ENCODE results near the gene CEMP1.

The CEMP1 gene

DNA sequence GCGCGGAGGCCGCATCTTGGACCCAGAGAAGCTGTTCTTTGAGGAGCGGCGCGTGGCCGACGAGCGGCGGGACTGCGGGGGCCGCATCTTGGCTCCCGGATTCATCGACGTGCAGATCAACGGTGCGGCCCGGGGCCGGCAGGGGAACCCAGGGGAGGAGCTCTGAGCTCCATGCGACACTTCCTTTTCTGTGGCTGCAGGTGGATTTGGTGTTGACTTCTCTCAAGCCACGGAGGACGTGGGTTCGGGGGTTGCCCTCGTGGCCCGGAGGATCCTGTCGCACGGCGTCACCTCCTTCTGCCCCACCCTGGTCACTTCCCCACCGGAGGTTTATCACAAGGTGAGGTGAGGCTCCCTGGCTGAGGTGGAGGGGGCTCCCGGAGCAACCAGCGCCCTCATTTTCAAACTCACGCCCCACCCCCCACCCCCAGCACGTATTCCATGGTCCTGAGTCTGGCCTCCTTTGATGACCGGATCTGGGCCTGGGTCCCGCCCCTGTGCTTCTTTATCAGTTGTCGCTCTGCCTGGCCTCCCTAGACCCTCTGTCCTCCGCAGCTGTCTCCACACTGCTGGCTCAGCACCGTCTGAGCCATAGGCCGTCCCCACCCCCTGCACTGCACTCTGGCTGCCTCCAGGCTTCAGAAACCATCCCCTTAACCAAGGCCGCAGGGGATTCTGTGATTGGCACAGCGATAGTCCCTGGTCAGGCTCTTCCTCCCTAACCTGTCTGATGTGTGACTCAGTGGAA lies 10.2 kb downstream of the CEMP1 start:
- DNase-seq (ENCODE audit: insufficient read length, low spot score) = no peak
- FAIRE-seq = no peak

DNA sequence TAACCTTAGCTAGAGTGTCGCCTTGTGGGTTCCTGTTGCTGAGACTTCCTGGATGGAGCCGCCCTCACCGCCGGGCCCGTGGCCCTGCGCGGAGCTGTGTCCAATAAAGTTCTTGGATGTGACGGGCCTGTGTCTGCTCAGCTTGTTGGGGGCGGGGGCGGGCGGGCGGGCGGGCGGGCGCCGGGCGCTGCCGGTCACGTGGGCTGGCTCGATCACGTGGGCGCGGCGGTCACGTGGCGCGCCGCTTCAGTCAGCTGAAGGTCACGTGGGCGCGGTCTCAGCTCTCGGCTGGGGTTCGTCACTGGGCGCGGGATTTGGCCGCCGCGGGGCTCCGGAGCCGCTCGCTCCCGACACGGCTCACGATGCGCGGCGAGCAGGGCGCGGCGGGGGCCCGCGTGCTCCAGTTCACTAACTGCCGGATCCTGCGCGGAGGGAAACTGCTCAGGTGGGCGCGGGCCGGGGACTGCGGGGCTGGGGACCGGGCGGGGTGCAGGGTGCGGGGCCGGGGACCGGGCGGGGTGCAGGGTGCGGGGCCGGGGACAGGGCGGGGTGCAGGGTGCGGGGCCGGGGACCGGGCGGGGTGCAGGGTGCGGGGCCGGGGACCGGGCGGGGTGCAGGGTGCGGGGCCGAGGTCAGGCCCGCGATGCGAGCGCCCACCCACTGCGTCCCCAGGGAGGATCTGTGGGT lies 11.0 kb downstream of the CEMP1 start, which contains the start of gene AMDHD2:
AMDHD2 (plus strand) TSS at position 275 of the 687 bp plus-strand sequence; CDS start at position 363, 88 bp downstream.
- FAIRE-seq (peak; percentile 86), DNase-seq (ENCODE audit: insufficient read length, low spot score) (peak; percentile 96)

DNA sequence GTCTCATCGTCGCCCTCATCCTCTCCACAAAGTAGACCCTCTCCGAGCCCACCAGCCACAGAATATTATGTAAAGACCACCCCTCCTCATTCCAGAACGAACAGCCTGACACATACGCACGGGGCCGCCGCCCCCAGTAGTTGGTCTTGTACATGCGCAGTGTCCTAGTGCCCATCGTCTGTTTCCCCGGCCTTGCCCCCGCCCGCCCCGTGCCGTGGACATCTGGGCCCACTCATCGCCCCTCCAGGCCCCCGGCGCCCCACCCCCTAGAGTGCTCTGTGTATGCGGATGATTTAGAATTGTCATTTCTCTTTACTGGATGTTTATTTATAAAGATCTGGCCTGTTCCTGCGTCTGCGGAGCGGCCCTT lies 11.5 kb downstream of the CEMP1 start:
- DNase-seq (ENCODE audit: insufficient read length, low spot score) (no peak), FAIRE-seq (no peak)

DNA sequence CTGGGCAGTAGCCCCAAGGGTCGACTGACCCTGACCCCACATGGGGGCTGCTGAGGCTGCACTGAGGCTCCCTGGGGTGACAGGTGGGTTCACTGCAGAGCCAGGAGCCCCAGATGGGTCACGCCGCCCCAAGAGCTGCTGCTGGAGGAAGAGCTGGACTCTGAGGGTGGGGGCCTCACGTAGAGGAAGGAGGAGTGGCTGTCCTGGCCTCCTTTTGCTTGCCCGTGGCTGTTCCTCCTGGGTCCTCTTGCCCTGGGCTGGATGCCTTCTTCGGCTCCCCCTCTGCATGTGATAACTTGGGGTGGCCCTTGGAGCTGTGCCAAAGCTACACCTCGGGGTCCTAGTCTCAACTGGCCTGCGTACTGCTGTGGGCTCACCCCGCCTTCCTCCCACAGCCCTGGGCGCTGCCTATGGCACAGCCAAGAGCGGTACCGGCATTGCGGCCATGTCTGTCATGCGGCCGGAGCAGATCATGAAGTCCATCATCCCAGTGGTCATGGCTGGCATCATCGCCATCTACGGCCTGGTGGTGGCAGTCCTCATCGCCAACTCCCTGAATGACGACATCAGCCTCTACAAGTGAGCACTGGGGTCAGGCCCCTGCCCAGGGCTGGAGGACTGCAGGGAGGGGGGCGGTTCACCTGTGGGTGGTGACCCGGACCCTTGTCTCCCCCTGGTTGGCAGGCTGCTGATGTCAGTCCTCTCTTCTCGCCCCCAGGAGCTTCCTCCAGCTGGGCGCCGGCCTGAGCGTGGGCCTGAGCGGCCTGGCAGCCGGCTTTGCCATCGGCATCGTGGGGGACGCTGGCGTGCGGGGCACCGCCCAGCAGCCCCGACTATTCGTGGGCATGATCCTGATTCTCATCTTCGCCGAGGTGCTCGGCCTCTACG lies 12.1 kb downstream of the CEMP1 start:
- no peak for DNase-seq (ENCODE audit: insufficient read length, low spot score)
- no peak for FAIRE-seq

DNA sequence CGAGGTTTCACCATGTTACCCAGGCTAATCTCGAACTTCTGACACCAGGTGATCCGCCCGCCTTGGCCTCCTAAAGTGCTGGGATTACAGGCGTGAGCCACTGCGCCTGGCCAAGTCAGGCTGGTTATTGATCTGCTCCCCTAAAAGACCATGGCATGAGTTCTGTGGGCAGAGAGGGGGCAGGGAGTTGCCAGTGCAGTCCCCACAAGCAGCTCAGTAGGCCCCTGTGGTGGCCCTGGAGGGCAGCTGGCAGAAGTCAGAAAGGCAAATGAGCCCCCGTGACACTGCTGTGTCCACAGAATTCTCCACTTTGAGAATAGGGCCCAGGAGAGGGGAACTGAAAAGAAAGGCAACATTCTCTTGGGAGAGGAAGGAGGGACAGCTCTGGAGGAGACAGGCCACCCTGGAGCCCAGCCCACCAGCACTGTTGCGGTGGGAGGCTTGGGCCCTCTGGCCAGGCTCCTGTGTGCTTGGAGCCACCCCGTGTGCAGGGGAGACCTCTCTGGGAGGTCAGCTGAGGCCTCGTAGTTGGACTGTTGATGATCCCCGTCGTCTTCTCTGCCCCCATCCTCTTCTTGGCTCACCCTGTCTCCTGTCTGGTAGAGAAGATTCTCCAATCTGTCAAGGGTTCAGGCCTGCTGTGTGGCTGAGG lies 13.1 kb downstream of the CEMP1 start:
- FAIRE-seq = no peak

DNA sequence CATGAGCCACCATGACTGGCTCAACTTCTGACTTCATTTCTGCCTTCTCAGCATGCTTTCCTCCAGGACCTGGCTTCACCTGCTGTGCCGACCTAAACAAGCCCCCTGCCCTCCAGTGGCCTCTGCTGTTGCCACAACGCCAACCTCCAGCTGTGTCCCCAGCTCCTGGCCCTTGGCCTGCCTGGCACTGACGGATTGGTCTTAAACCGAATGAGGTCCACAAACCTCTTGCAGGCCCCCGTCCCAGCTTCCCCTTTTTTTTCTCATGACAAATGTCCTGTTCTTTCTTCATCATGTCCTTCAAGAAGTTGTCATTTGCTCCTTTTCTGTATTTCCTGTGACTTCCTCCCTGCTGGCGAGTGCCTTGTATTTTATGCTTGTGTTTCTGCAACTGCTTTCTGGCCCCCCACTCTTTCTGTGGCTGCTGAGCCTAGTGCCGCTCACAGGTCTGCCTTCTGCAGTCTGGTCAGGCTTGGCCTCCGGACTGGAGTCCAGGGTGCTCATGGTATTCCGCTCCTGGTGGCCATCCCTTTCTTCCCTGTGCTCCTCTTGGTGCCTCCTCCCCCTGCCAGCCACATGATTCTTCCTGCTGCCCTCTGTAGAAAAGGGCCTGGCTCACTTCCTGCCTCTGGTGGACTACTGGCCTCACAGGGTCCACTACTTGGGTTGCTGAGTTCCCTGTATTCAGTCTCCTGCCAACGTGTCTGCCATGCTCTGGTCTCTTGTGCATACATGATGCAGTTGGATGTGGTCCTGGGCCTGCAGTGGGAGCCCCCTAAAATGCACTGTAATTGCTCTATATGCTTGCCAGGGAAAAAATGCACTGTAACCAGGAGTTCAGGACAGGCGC lies 14.6 kb downstream of the CEMP1 start:
- DNase-seq (ENCODE audit: insufficient read length, low spot score) = no peak
- no peak for FAIRE-seq

More for the DNA sequence above, 13.1 kb downstream of the CEMP1 start:
- no peak for DNase-seq (ENCODE audit: insufficient read length, low spot score)

DNA sequence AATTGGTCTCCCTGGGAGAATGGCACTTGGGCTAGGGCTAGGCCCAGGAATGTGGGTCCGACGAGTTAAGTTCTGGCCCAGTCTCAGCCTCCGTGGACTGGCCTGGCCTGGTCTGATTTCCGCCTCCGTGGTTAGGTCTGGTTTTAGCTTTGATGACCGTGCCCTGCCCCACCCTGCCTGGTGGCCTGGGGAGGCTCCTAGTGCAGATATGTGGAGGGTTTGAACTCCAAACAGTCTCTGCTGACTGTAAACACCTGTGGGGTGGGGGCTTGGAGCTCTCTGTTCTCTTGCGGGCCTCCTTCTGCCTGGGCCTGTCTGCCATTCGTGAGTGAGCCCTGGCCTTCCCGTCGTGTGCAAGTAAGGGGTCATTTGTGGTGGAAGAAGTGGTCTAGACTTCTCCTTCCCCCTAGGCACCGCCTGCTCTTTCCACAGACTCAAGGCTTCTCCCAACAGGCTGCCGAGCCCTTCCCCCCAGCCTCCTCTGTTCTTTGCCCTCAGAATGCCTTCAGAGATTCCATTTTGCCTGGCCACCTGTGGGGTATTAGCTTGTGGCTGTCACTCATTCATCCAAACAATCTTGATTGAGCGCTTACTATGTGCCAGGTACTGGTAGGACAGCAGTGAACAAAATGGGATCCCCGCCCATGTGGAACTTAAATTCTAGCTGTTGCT lies 15.9 kb downstream of the CEMP1 start:
- DNase-seq (ENCODE audit: insufficient read length, low spot score) (no peak), FAIRE-seq (no peak)

DNA sequence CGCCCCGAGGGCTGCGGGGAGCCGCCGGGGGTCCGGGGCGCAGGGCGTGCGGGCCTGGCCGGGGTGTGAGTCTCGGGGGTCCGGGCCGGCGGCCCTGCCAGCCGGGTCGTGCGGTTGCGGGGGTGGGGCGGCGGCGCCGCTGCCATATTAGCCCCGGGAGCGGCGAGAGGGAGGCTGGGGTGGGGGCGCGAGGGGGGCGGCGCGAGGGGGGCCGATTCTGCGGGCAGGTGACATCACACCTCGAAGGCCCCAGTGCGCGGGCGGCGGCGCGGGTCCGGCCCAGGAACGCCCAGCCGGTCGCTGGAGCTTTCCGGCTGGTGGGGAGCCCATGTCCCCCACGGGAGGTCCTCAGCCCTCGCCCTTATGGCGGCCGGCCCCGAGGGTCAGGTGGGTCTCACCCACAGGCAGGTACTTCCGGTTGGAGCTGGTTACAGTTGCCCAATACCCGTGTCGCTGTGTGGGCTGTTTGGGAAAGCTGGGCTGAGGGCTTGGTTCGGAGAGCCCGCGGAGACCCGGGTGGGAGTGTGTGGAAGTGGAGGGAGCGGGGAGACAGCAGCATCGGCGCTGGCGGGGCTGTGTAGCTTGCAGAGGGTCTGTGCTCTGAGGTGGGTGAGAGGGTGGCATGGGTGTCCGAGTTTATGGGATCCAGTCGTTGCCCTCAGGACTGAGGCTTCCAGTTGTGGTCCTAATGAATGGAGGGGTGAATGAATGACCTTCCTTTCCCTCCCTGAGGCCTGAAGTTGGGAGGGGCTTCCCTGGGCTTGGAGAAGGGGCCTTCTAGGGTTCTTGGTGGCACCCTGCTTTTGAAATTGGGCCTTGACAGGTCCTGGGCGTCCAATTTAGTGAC lies 16.7 kb downstream of the CEMP1 start:
- FAIRE-seq (peak; percentile 51), DNase-seq (ENCODE audit: insufficient read length, low spot score) (no peak)

DNA sequence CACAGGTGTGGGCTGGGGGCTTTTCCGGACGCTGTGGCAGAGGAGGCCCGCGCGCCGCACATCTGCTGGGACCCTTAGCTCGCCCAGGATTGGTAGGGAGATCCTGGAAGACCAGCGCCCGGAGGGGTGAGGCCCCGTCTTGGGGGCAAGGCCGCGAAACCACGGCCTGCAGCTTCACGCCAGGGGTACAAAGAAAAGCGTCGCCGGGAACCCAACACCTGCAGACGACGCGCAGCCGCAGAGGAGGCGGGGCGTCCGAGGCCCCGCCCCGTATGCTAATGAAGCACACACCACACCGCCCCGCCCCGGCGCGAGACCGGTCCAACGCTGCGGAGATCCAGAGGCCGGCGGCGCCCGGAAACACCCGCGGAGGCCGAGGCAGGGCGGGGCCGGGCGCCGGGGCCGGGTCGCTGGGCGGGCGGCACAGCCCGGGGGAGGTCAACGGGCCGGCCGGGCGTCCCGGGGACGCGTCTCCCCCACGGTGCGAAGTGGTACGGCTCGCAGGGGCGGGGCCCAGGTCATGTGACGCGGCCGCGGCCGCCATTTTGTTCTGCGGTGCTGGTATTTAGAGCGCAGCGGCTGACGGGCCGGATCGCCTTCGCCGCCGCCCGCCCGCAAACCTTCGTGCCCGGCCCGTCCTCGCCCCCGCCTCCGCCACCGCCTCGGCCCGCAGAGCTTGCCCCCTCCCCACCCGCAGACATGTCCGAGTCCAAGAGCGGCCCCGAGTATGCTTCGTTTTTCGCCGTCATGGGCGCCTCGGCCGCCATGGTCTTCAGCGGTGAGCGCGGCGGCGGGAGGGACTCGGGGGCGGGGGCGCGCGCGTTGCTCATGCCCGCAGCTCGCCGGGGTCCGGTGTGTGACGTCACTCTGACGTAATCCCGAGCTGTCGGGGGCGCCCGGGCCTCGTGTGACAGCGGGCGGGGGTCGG lies 17.5 kb downstream of the CEMP1 start, which contains the start of gene ATP6V0C:
ATP6V0C (plus strand) TSS at position 548 of the 928 bp plus-strand sequence; CDS start at position 700, 152 bp downstream.
- DNase-seq (ENCODE audit: insufficient read length, low spot score) = peak; percentile 91
- peak; percentile 84 for FAIRE-seq

DNA sequence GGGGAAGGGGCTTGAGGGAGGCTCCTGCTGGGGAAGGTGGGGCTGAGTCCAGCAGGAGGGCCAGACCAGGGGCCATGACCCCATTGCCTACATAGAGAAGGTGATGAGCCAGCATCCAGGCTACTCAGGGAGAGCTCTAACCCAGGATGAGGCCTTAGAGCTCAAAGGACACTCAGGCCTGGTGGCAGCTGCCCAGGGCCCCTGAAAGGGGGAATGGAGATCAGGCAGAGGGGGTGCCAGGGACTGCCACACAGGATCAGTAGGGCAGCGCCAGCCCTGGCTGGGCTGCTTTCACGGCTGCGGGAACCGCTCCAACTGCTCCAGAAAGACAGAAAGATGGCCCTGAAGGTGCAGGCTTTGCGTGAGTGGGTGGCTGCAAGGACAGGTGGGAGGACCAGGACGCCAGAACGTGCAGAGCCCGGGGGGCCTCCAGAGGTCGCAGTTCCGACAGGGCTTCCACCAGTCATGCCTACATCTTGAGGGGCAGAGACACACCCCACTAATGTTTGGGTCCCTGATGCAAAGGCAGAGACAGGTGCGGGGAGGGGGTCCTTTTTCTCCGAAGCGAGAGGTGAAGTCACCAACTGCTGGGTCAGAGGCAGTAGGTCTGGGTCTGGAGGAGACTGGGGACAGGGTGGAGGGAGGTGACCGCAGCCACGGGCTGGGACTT lies 18.3 kb downstream of the CEMP1 start:
- FAIRE-seq (no peak), DNase-seq (ENCODE audit: insufficient read length, low spot score) (no peak)

DNA sequence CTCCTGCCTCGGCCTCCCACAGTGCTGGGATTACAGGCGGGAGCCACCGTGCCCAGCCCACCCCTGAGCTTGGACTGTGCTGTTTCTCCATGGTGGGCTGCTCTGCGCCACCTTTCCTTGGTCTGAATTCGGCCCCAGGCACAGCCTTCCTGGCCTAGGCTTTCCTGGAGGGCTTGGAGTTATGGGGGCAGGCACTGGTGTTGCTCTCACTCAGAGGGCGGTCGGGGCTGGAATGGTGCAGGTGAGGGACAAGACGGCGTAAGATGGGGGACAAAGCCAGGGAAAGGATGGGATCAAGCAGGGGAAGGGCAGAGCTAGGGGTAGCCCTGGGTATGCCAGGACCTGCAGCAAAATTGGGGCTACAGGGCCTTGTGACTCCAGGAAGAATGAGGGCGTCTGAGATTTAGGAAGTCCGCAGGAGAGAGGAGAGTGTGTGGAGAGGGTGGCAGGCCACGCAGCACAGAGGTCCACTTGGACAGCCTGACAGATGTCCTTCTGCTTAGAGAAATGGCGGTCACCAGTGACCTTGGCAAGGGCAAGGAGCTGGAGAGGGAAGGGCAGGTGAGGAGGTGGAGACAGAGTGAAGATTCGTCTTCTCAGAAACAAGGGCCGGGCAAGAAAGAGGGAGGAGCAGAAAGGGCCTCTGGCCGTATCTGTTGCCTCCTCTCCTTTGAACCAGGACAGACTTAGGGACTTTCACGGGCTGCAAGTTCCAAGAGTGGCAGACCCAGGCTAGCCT lies 19.0 kb downstream of the CEMP1 start:
- FAIRE-seq = no peak

DNA sequence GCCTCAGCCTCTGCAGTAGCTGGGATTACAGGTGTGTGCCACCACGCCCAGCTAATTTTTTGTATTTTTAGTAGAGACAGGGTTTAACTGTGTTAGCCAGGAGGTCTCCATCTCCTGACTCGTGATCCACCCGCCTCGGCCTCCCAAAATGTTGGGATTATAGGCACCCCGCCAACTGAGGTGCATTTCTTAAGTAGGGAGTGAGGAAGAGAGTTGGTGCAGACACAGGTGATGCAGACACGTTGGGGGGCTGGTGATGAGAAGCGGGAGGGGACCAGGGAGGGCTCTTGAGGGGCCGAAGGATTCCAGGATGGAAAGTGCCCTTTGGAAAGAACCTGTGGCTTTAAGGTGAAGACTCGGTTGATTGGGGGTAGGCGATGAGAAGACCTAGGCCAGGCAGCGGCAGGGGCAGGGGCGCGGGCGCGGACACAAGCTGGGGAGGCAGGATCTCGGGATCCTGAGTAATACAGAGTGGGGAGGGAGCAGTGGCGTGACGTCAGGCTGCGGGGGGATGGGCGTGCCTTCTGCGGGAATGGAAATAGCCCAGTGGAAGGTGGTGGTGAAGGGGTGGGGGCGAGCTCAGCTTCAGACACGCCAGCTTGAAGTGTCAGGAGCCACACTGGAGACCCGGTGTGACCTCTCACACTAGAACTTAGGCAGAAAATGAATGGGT lies 19.9 kb downstream of the CEMP1 start:
- DNase-seq (ENCODE audit: insufficient read length, low spot score) = no peak
- peak; percentile 51 for FAIRE-seq

More for the DNA sequence above, 19.0 kb downstream of the CEMP1 start:
- DNase-seq (ENCODE audit: insufficient read length, low spot score) = no peak

DNA sequence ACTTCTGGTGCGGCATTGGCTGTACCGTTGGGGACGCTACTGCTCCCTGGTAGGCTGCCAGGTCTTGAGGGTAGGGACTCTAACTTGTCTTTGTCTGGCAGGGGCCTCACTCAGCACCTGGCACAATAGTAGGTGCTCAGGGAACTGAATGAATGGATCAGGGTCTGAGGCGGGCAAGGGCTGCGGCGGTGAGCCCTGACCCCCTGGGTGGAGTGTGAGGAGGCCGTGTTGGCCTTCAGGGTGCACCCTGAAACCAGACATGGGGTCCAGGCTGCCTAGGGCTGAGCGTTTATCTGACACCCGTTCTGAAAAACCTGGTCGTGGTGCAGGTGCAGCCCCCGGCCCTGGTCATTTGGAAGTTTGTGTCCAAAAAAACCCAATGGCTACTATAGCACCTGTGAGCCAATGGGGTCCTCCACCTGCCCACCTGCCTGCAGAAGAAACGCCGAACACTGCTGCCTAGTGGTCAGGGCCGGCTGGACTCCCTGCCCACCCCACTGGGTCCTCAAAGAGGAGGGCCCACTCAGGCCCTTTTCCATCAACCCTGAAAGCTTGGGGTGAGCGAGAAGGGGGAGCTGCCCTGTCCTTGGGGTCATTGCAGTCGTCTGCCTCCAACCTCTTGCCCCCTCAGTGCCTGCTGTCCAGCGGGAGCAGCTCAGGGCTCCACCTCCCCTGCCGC lies 22.3 kb downstream of the CEMP1 start:
- FAIRE-seq (no peak), DNase-seq (ENCODE audit: insufficient read length, low spot score) (no peak)

DNA sequence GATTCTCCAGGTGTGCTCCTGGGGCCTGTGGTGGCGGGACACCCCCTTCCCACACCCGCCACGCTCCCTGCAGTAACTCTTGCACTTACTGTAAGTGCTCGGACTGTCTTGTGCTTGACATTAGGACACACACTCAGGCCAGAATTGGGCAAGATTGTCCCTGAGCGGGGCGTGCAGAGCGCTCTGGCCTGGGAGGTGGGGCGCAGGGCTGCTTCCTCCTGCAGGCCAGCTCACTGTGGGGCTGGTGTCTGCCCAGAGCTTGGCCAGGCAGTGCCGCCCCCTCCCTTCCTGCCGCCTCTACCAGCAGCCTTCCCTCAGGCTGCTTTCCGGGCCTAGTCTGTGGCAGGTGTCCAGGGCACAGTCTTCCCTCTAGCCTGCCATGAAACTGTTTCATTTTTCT lies 23.5 kb downstream of the CEMP1 start:
- no peak for DNase-seq (ENCODE audit: insufficient read length, low spot score)
- FAIRE-seq = no peak
